ACC112 (cell line): Measurements from ENCODE around the gene NIP7.

Experiments
- H2AFZ ChIP-seq: fragments of 200-600 bp; sonication (generic); one replicate; pipeline ENCODE4 v1.6.0; 2017; ENCODE audit warnings: antibody characterized with exemption, low read length; ENCODE audit not compliant: unreplicated experiment
- H3K27ac ChIP-seq: fragments of 200-600 bp; sonication (generic); 2 replicates; pipeline ENCODE4 v1.5.1; 2014; ENCODE audit warnings: low read depth, mild to moderate bottlenecking, antibody characterized with exemption, low read length, moderate library complexity
- H3K27me3 ChIP-seq: fragments of 200-600 bp; sonication (generic); 2 replicates; pipeline ENCODE4 v1.6.1; 2014; ENCODE audit warnings: mild to moderate bottlenecking, antibody characterized with exemption, low read length, moderate library complexity, mixed read lengths; ENCODE audit not compliant: insufficient read depth
- H3K36me3 ChIP-seq: fragments of 200-600 bp; sonication (generic); 2 replicates; pipeline ENCODE4 v1.6.1; 2016; ENCODE audit warnings: mild to moderate bottlenecking, antibody characterized with exemption, low read length, moderate library complexity, mixed read lengths; ENCODE audit not compliant: insufficient read depth
- H3K4me1 ChIP-seq: fragments of 200-600 bp; sonication (generic); one replicate; pipeline ENCODE4 v1.6.1; 2016; ENCODE audit warnings: low read length, mixed read lengths; ENCODE audit not compliant: insufficient read depth, unreplicated experiment, control insufficient read depth
- H3K4me3 ChIP-seq: fragments of 200-600 bp; sonication (generic); 2 replicates; pipeline ENCODE4 v1.5.1; 2014; ENCODE audit warnings: mild to moderate bottlenecking, low read depth, low read length
- H3K79me2 ChIP-seq: fragments of 200-600 bp; sonication (generic); one replicate; pipeline ENCODE4 v1.6.0; 2016; ENCODE audit warnings: low read length; ENCODE audit not compliant: control insufficient read depth, unreplicated experiment, insufficient read depth

The NIP7 gene

DNA sequence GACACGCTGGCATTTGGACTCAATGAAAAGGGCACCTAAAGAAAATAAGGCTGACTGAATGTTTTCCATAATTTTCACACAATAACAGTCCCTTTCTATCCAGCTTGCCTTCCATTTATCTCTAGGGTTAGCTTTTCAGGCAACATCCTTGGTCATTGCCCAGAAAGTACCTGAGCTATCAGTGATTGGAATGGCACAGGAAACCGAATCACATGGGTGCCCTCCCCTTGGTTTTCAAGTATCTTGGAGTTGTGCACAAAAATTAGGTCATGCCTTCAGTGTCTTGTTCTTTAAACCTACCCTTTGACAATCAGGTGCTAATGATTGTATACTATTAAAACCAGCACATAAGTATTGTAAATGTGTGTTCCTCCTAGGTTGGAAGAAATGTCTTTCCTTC, 31.7 kb upstream of the NIP7 start:
- Histone ChIP-seq H3K4me3 (no peak overlapping the region), H3K27ac (no peak overlapping the region), H3K36me3 (no peaks in the 10 kb centered on the region), H3K79me2 (peaks cover 13% of the 10 kb centered on the region), H3K27me3 (no peaks in the 10 kb centered on the region), H2AFZ (no peak overlapping the region), H3K4me1 (peaks cover 4% of the 10 kb centered on the region)

- Histone ChIP-seq H3K36me3 (no peaks in the 10 kb centered on the region), H3K4me1 (peaks cover 4% of the 10 kb centered on the region), H3K27ac (no peak overlapping the region), H3K4me3 (no peak overlapping the region), H2AFZ (no peak overlapping the region), H3K79me2 (peaks cover 27% of the 10 kb centered on the region), H3K27me3 (no peaks in the 10 kb centered on the region)
These were observed 30.3 kb upstream of the NIP7 start for GRCh38 chr16:69309316-69309715.

DNA sequence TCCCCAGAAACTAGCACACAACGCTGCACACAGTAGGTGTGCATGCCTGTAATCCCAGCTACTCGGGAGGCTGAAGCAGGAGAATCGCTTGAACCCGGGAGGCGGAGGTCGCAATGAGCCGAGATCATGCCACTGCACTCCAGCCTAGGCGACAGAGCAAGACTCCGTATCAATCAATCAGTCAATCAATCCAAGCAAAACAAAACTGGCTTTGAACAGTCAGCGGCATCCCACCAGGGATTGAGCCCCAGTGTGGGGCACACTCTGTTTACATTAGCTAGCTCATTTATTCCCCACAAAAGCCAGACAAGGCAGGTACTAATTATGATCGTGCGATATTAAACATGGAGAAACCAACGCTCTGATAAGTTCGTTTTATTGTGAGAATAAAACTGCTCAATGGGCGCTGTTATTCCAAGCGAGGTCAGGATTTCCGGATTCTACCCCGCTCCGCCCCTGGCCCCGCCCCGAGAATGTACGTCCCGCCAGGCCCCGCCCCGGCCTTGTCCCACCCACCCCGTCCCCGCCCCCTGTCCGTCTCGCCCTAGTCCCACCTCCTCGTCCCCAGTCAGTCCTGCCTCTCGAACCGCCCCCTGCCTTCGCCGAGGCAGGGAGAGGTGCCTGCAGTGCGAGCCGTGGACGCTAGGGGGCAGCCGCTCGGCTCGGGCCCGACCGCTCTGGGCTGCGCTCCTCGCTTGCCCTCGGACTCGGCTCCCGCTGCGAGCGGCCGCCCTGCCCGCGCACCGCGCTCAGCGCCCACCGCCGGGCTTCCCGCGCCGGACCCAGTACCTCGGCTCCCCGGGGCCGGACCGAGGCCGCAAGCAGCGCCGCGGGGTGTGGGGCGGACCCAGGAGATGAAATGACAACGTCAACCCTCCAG, 28.7 kb upstream of the NIP7 start, which contains the start of gene VPS4A:
Gene VPS4A, plus strand, starts transcription at position 698 of the 880 bp plus-strand sequence. Its CDS starts 162 bp downstream, at position 860.
- peaks cover 39% of the 10 kb centered on the region for H3K79me2 ChIP-seq
- H3K36me3 ChIP-seq, result no peaks in the 10 kb centered on the region; the same call in 1 of the 2 replicates
- peak within 1 kb of the TSS; percentile 79 for H2AFZ ChIP-seq
- H3K4me3 ChIP-seq, result peak within 1 kb of the TSS; percentile 89
- no peaks in the 10 kb centered on the region for H3K27me3 ChIP-seq
- H3K4me1 ChIP-seq, result peaks cover 4% of the 10 kb centered on the region
- H3K27ac ChIP-seq, result peak within 1 kb of the TSS; percentile 62

DNA sequence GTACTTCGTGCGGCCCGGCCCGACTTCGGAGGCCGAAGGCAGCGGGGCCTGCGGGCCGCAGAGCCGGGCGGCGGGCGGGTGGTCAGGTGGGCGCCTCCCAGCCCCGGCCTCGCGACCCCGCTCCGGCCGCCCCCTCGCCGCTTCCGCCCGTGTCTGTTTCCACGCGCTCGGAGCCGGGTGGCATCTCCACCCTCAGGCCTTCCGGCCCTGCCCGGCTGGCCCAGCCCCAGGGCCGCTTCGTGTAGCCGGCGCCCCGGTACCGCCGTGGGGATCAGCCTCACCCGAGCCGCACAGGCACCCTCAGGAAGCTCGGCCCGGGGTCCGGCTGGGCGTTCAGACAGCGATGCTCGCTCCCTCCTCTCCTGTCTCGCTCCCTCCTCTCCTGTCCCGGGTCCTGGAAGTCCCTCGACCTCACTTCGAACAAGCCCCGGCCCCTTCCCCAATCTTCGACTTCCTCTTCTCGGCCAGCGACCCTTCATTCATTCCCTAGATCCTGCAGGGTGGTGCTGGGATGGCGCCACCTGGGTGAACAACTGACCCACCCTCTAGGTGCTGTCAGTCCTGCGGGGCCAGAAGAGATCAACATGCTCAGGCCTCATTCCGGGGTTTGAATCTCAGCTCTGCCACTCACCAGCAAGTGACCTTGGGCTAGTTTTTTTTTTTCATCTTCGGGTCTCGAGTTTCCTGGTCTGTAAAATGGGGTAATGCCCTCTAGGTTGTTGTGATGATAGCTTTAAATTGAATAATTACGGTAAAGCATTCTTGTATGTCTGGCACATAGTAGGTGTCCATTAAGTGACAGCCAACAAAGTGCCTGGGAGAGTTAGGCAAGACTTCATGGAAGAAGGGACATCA, 27.8 kb upstream of the NIP7 start:
- H3K4me1 ChIP-seq, result peaks cover 4% of the 10 kb centered on the region
- H3K36me3 ChIP-seq, result no peaks in the 10 kb centered on the region; the same call in 1 of the 2 replicates
- H3K27ac ChIP-seq, result peak overlapping the region; percentile 46
- no peaks in the 10 kb centered on the region for H3K27me3 ChIP-seq
- H3K4me3 ChIP-seq, result peak overlapping the region; percentile 89
- peak overlapping the region; percentile 28 for H2AFZ ChIP-seq
- peaks cover 41% of the 10 kb centered on the region for H3K79me2 ChIP-seq

GRCh38 chr16:69313469-69313868, 26.1 kb upstream of the NIP7 start:
- Histone ChIP-seq H3K27ac (no peak overlapping the region), H3K79me2 (peaks cover 41% of the 10 kb centered on the region), H3K4me1 (peaks cover 4% of the 10 kb centered on the region), H2AFZ (no peak overlapping the region), H3K4me3 (no peak overlapping the region), H3K36me3 (no peaks in the 10 kb centered on the region; the same call in 1 of the 2 replicates), H3K27me3 (no peaks in the 10 kb centered on the region)

- no peak overlapping the region for H3K27ac ChIP-seq
- H3K36me3 ChIP-seq, result no peaks in the 10 kb centered on the region; the same call in 1 of the 2 replicates
- peaks cover 4% of the 10 kb centered on the region for H3K4me1 ChIP-seq
- peaks cover 41% of the 10 kb centered on the region for H3K79me2 ChIP-seq
- H2AFZ ChIP-seq, result no peak overlapping the region
- H3K4me3 ChIP-seq, result no peak overlapping the region
- H3K27me3 ChIP-seq, result no peaks in the 10 kb centered on the region
These were observed 25.0 kb upstream of the NIP7 start for GRCh38 chr16:69314534-69314933.

DNA sequence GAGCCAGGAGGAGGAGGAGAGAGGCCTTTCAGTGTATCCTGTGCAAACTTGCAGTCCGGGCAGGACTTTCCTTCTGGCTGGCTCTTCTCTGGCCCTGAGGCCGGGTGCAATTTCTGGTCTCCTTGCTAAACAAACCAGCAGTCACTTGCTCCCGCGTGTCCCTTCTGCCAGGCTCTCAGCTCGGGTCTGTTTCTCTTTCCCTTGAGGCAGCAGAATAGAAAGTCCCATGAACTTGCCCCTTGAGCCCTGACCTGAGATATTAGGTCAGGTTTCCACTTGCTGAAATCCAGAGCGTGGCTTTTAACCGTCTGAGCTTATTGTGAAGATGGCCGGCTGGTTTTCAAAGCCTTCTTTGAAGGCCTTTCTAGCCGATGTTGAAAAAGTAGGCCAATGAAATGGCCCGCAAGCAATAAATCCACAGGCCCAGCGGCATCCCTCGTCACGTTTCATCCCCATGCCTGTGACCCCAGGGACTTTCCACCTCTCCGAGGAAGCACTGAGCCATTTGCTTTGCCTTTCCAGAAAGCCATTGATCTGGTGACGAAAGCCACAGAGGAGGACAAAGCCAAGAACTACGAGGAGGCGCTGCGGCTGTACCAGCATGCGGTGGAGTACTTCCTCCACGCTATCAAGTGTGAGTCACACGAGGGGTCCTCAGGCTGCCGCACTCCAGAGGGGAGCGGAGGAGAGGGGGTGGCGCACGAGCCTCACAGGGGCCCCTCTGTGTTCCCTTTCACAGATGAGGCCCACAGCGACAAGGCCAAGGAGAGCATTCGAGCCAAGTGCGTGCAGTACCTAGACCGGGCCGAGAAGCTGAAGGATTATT, 23.9 kb upstream of the NIP7 start:
- Histone ChIP-seq H3K27ac (no peak overlapping the region), H3K4me3 (no peak overlapping the region), H3K4me1 (peaks cover 1% of the 10 kb centered on the region), H3K36me3 (no peaks in the 10 kb centered on the region; the same call in 1 of the 2 replicates), H3K27me3 (no peaks in the 10 kb centered on the region), H3K79me2 (peaks cover 41% of the 10 kb centered on the region), H2AFZ (no peak overlapping the region)

DNA sequence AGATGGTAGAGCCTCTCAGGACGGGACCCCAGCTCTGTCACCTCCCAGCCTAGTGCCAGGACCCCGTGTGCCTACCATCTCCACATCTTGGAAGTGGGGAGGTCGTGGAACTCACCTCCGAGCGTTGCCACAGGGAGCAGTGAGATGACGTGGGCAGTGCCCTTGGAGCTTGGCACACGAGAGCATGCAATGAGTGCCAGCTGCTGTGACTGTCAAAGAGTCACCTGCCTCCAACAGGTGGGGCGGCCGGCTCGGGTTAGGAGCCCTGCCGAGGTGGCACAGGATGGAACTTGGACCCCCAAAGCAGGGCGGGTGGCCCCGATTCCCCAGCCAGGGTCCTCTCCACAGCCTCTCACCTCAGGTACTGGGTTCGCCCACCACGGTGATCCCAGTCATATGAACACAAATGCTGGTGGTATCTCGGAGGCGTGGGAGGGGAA, 23.0 kb upstream of the NIP7 start:
- H3K27ac ChIP-seq, result no peak overlapping the region
- no peak overlapping the region for H2AFZ ChIP-seq
- peaks cover 39% of the 10 kb centered on the region for H3K79me2 ChIP-seq
- H3K36me3 ChIP-seq, result no peaks in the 10 kb centered on the region; the same call in 1 of the 2 replicates
- no peaks in the 10 kb centered on the region for H3K4me1 ChIP-seq
- no peaks in the 10 kb centered on the region for H3K27me3 ChIP-seq
- no peak overlapping the region for H3K4me3 ChIP-seq

DNA sequence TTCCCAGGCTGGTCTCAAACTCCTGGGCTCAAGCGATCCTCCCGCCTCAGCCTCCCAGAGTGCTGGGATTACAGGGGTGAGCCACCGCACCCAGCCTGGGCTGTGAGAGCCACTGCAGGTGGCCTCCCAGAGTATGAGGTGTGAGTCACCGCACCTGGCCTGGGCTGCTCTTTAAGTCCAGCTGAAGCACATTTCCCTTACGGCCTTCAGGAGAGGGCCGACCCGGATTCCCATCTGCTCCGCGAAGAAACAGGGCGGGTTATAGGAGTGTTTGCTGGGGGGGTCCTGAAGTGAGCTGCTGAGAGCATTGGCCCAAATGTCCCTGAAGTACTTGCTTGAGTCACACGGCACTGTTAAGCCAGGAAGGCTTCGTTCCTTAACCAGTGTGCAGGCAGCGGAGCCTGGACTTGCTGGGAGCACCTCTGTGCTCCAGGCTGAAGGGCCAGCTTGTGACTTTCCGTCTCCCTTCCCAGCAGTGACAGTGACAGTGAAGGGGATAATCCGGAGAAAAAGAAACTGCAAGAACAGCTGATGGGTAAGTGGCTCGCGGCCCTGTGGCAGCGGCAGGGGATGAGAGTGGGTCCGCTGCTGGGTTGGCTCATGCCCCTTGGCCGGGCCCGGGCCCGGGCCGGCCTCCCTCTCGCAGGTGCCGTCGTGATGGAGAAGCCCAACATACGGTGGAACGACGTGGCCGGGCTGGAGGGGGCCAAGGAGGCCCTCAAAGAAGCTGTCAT, 21.2 kb upstream of the NIP7 start:
- Histone ChIP-seq H3K4me1 (no peaks in the 10 kb centered on the region), H3K36me3 (no peaks in the 10 kb centered on the region; the same call in 1 of the 2 replicates), H3K79me2 (peaks cover 25% of the 10 kb centered on the region), H3K4me3 (no peak overlapping the region), H3K27ac (no peak overlapping the region), H3K27me3 (no peaks in the 10 kb centered on the region), H2AFZ (no peak overlapping the region)
